GM23338 (cell line): Measurements from ENCODE around the gene ZDHHC11B. TPM values are rescaled to one million over a fixed set of nuclear protein-coding genes. Genes with fewer than 3 reads are reported as not detected.
"Not testable (repeated sequence)": the region's sequence is repeated elsewhere in the genome, so short reads cannot be mapped to it uniquely, and the experiment has no call there.

Experiments used
- ATAC-seq: fragments of 200-7000 bp; cut with Tn5 transposase; 3 replicates; pipeline ENCODE4 v1.9.1; 2020
- DNase-seq: peaks from one replicate; pipeline ENCODE4 v3.0.0-alpha.2; 2015; ENCODE audit warnings: low spot score
- H2AFZ ChIP-seq: fragments of 200-600 bp; sonication (generic); 2 replicates; pipeline ENCODE4 v1.8.0; 2016; ENCODE audit warnings: antibody characterized with exemption, mild to moderate bottlenecking, moderate library complexity
- H3F3A ChIP-seq: fragments of 200-600 bp; sonication (generic); replicated peaks from 2 replicates; pipeline ENCODE4 v1.8.0; 2017; ENCODE audit warnings: antibody characterized with exemption, mixed run types, low read depth
- H3K27ac ChIP-seq: fragments of 200-600 bp; sonication (generic); 2 replicates; pipeline ENCODE4 v1.6.1; 2016; ENCODE audit warnings: low read depth
- H3K27me3 ChIP-seq: fragments of 200-600 bp; sonication (generic); 2 replicates; pipeline ENCODE4 v1.8.0; 2016; ENCODE audit warnings: mild to moderate bottlenecking, mixed run types, moderate library complexity; ENCODE audit not compliant: insufficient read depth
- H3K36me3 ChIP-seq: fragments of 200-600 bp; sonication (generic); 2 replicates; pipeline ENCODE4 v1.8.0; 2016; ENCODE audit warnings: mild to moderate bottlenecking; ENCODE audit not compliant: insufficient read depth
- H3K4me1 ChIP-seq: fragments of 200-600 bp; sonication (generic); 2 replicates; pipeline ENCODE4 v1.8.0; 2016; ENCODE audit warnings: mild to moderate bottlenecking, moderate library complexity; ENCODE audit not compliant: insufficient read depth
- H3K4me2 ChIP-seq: fragments of 200-600 bp; sonication (generic); 2 replicates; pipeline ENCODE4 v1.7.1; 2017; ENCODE audit warnings: mixed run types
- H3K4me3 ChIP-seq: fragments of 200-600 bp; sonication (generic); 2 replicates; pipeline ENCODE4 v1.6.1; 2016; ENCODE audit warnings: mixed run types
- H3K79me2 ChIP-seq: fragments of 200-600 bp; sonication (generic); replicated peaks from 2 replicates; pipeline ENCODE4 v1.8.0; 2017; ENCODE audit warnings: mild to moderate bottlenecking; ENCODE audit not compliant: insufficient read depth
- H3K9me2 ChIP-seq: fragments of 200-600 bp; sonication (generic); 2 replicates; pipeline ENCODE4 v1.8.0; 2017; ENCODE audit not compliant: insufficient read depth
- H4K20me1 ChIP-seq: fragments of 200-600 bp; sonication (generic); replicated peaks from 2 replicates; pipeline ENCODE4 v1.8.0; 2017; ENCODE audit warnings: mild to moderate bottlenecking; ENCODE audit not compliant: insufficient read depth
- H3K27ac Mint-ChIP-seq: 2 replicates; pipeline ENCODE4 v1.8.0; 2020; ENCODE audit warnings: inconsistent platforms, mild to moderate bottlenecking, moderate library complexity, mixed read lengths
- H3K27me3 Mint-ChIP-seq: 3 replicates; pipeline ENCODE4 v1.8.0; 2022; ENCODE audit warnings: low read depth, mild to moderate bottlenecking, moderate library complexity, mixed read lengths, inconsistent platforms; ENCODE audit not compliant: insufficient read depth, poor library complexity
- H3K36me3 Mint-ChIP-seq: 3 replicates; pipeline ENCODE4 v1.8.0; 2021; ENCODE audit warnings: low read depth, mild to moderate bottlenecking, inconsistent platforms, moderate library complexity, mixed read lengths
- H3K4me1 Mint-ChIP-seq: 3 replicates; pipeline ENCODE4 v1.8.0; 2020; ENCODE audit warnings: mild to moderate bottlenecking, inconsistent platforms, mixed read lengths
- H3K4me3 Mint-ChIP-seq: 3 replicates; pipeline ENCODE4 v1.8.0; 2021; ENCODE audit warnings: moderate library complexity, mild to moderate bottlenecking, inconsistent platforms, mixed read lengths
- H3K9me3 Mint-ChIP-seq: 3 replicates; pipeline ENCODE4 v1.8.0; 2020; ENCODE audit warnings: moderate library complexity, mild to moderate bottlenecking, inconsistent platforms, mixed read lengths
- NANOG ChIP-seq: IDR thresholded peaks from 2 replicates; pipeline ENCODE4 v1.6.1; 2016; ENCODE audit warnings: antibody characterized with exemption, borderline replicate concordance
- polyA plus RNA-seq: library from polyadenylated mRNA; unstranded; fragments of >200 nt; fragmentation: Nextera tagmentation; extraction: Ambion mirVana; gene quantifications from 2 replicates; pipeline ENCODE4 v1.2.1, GENCODE V29; 2016
- total RNA-seq: library from RNA; depleted of rRNA; stranded (reverse); fragments of >200 nt; shearing (Covaris generic); gene quantifications from 2 replicates; pipeline ENCODE4 v1.2.3, GENCODE V29; 2014
- TF ChIP-seq, protein P1 (sequence below): fragments of 250-450 bp; sonication (Bioruptor Pico); IDR thresholded peaks from 2 replicates; pipeline ENCODE4 v1.5.0; 2020; ENCODE audit warnings: mild to moderate bottlenecking, moderate library complexity
- TF ChIP-seq, protein P2 (sequence below): IDR thresholded peaks from 2 replicates; pipeline ENCODE4 v1.6.1; 2016; ENCODE audit warnings: antibody characterized with exemption

Gene ZDHHC11B
- total and polyA plus RNA-seq, 2 experiments from 2014 or later: 0.89 to 1.2 TPM

- TF ChIP-seq, protein P1, sequence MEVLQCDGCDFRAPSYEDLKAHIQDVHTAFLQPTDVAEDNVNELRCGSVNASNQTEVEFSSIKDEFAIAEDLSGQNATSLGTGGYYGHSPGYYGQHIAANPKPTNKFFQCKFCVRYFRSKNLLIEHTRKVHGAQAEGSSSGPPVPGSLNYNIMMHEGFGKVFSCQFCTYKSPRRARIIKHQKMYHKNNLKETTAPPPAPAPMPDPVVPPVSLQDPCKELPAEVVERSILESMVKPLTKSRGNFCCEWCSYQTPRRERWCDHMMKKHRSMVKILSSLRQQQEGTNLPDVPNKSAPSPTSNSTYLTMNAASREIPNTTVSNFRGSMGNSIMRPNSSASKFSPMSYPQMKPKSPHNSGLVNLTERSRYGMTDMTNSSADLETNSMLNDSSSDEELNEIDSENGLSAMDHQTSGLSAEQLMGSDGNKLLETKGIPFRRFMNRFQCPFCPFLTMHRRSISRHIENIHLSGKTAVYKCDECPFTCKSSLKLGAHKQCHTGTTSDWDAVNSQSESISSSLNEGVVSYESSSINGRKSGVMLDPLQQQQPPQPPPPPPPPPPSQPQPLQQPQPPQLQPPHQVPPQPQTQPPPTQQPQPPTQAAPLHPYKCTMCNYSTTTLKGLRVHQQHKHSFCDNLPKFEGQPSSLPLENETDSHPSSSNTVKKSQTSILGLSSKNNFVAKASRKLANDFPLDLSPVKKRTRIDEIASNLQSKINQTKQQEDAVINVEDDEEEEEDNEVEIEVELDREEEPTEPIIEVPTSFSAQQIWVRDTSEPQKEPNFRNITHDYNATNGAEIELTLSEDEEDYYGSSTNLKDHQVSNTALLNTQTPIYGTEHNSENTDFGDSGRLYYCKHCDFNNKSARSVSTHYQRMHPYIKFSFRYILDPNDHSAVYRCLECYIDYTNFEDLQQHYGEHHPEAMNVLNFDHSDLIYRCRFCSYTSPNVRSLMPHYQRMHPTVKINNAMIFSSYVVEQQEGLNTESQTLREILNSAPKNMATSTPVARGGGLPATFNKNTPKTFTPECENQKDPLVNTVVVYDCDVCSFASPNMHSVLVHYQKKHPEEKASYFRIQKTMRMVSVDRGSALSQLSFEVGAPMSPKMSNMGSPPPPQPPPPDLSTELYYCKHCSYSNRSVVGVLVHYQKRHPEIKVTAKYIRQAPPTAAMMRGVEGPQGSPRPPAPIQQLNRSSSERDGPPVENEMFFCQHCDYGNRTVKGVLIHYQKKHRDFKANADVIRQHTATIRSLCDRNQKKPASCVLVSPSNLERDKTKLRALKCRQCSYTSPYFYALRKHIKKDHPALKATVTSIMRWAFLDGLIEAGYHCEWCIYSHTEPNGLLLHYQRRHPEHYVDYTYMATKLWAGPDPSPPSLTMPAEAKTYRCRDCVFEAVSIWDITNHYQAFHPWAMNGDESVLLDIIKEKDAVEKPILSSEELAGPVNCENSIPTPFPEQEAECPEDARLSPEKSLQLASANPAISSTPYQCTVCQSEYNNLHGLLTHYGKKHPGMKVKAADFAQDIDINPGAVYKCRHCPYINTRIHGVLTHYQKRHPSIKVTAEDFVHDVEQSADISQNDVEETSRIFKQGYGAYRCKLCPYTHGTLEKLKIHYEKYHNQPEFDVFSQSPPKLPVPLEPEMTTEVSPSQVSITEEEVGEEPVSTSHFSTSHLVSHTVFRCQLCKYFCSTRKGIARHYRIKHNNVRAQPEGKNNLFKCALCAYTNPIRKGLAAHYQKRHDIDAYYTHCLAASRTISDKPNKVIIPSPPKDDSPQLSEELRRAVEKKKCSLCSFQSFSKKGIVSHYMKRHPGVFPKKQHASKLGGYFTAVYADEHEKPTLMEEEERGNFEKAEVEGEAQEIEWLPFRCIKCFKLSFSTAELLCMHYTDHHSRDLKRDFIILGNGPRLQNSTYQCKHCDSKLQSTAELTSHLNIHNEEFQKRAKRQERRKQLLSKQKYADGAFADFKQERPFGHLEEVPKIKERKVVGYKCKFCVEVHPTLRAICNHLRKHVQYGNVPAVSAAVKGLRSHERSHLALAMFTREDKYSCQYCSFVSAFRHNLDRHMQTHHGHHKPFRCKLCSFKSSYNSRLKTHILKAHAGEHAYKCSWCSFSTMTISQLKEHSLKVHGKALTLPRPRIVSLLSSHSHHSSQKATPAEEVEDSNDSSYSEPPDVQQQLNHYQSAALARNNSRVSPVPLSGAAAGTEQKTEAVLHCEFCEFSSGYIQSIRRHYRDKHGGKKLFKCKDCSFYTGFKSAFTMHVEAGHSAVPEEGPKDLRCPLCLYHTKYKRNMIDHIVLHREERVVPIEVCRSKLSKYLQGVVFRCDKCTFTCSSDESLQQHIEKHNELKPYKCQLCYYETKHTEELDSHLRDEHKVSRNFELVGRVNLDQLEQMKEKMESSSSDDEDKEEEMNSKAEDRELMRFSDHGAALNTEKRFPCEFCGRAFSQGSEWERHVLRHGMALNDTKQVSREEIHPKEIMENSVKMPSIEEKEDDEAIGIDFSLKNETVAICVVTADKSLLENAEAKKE (CRISPR knock-in tag): no peak
- TF ChIP-seq, protein P2, sequence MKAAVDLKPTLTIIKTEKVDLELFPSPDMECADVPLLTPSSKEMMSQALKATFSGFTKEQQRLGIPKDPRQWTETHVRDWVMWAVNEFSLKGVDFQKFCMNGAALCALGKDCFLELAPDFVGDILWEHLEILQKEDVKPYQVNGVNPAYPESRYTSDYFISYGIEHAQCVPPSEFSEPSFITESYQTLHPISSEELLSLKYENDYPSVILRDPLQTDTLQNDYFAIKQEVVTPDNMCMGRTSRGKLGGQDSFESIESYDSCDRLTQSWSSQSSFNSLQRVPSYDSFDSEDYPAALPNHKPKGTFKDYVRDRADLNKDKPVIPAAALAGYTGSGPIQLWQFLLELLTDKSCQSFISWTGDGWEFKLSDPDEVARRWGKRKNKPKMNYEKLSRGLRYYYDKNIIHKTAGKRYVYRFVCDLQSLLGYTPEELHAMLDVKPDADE: no peak
- TF ChIP-seq NANOG: no peak
Observed at GRCh38 chr5:683551-684481, 100.7 kb downstream of the ZDHHC11B start (continued).

GRCh38 chr5:682651-683358 lies 101.7 kb downstream of the ZDHHC11B start:
- not testable (repeated sequence) for H3K36me3 ChIP-seq, ATAC-seq, H3K4me1 Mint-ChIP-seq, H3K27me3 ChIP-seq, H3F3A ChIP-seq, H3K27ac Mint-ChIP-seq, H3K9me2 ChIP-seq, H3K9me3 Mint-ChIP-seq, H3K4me2 ChIP-seq, H3K79me2 ChIP-seq, H3K36me3 Mint-ChIP-seq, H2AFZ ChIP-seq, H3K27ac ChIP-seq, H3K4me1 ChIP-seq, H3K27me3 Mint-ChIP-seq, DNase-seq, H3K4me3 ChIP-seq, H4K20me1 ChIP-seq, H3K4me3 Mint-ChIP-seq

DNA sequence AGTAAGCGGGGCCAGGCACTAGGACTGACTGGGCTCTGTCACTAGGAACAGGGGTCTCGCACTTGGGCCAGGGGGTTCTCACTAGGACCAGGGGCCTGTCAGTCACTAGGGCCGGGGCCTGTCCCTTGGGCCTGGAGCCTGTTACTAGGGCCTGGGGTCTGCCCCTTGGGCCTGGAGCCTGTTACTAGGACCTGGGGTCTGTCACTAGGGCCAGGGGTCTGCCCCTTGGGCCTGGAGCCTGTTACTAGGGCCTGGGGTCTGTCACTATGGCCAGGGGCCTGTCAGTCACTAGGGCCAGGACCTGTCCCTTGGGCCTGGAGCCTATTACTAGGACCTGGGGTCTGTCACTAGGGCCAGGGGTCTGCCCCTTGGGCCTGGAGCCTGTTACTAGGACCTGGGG lies 102.3 kb downstream of the ZDHHC11B start:
- not testable (repeated sequence) for ATAC-seq, H3K27ac ChIP-seq, H3K4me3 ChIP-seq, H2AFZ ChIP-seq, H3K27me3 ChIP-seq, H4K20me1 ChIP-seq, H3K4me1 ChIP-seq, H3F3A ChIP-seq, H3K4me2 ChIP-seq, H3K4me3 Mint-ChIP-seq, H3K36me3 ChIP-seq, H3K27ac Mint-ChIP-seq, H3K79me2 ChIP-seq, DNase-seq, H3K9me3 Mint-ChIP-seq, H3K4me1 Mint-ChIP-seq, H3K9me2 ChIP-seq, H3K36me3 Mint-ChIP-seq
- H3K27me3 Mint-ChIP-seq: peaks cover 12% of the 10 kb centered on the region

DNA sequence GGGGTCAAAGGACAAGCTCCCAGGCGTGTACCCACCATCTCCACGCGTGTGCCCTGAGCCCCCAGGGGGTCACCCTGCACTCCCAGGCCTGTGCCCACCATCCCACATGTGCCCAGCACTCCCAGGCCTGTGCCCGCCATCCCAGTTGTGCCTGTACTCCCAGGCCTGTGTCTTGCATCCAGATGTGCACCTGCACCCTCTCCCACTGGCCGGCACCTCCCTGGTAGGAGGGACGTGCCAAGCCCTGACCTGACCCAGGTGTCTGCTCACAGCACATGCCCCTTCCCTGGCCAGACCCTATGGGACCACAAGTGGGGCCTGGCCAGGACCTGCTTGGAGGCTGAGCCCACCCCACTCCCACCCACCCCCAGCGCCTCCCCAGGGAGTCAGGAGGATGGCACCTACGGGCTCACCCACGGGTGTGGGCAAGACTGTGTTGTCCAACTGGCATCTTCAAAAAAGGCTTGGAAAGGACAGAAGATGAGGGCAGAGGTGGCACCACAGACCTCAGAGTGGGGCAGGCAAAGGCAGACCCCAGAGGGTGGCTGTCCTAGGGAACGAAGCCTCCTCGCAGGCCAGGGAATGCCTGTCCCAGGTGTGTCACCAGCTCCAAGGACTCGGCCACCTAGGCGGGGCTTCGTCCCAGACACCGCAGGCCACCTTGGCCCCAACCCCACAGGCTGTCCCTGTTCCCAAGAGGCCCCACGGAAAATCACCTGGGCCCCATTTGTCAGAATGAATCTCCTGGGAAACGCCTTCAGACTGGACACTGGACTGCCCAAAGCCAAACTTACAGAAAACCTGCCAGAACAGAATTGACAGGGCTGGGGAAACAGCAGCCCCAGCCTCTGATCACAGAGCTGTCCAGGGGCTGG lies 103.0 kb downstream of the ZDHHC11B start:
- not testable (repeated sequence) for H3K27ac ChIP-seq, DNase-seq, H3K9me3 Mint-ChIP-seq, H3K4me3 ChIP-seq, H3K4me3 Mint-ChIP-seq, H3K9me2 ChIP-seq, H3K27ac Mint-ChIP-seq, H3F3A ChIP-seq, H3K4me2 ChIP-seq, H2AFZ ChIP-seq, H3K4me1 ChIP-seq, H3K36me3 Mint-ChIP-seq, ATAC-seq, H3K4me1 Mint-ChIP-seq, H3K36me3 ChIP-seq, H3K27me3 ChIP-seq, H3K79me2 ChIP-seq, H4K20me1 ChIP-seq
- H3K27me3 Mint-ChIP-seq: peaks cover 13% of the 10 kb centered on the region
